ENCODE results near the gene RIC3.

DNA sequence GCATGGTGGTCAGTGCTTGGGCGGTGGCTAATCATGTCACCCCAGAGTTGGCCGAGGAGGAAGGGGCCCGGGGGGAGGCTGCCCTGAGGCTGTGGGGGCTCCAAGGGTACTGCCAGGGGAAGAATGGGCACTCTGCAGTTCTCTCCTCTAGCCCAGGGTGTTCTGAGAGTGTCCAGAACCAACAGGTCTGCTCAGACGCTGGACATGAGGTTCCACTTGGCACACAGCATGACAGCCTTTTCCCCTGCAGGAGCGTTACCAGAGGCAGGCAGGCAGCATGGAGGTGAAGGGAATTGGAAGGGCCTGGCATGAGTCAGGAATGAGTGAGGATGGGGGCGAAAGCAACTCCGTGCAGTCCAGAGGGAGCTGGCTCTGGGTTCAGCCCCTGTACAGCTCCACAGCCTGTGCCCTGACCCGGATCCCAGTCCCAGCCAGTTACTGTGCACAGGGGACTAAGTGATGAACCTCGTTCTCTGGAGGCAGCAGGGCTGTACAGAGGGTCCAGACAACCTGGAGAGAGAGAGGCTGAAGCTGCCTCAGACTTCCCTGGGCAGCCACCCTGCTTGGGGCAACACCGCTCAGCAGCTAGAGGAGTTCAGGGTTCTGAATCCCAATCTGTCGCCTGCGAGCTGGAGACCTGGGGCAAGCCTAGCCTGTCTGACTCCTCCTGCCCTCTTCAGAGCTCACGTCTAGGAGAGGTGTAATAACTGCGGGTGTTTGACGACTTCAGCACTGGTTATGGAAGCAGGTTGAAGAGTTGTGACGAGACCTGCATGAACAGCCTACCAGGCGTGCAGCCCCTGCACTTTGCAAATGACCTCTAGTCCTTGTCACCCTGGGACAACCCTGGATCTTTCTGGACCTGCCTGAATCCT lies 102.6 kb downstream of the RIC3 start:
- no peak for TF ChIP-seq EZH2 (IDR thresholded peaks at IDR 0.05; ENCODE audit: borderline replicate concordance, low read length)
- no peak for TF ChIP-seq CTCF (IDR thresholded peaks at IDR 0.05; ENCODE audit: low read length)

Measured in OCI-LY1 (cell line).